GM23338 (cell line): Measurements from ENCODE around the gene SOWAHB.

Experiments
- CREB1 ChIP-seq: fragments of 250-450 bp; sonication (Bioruptor Pico); IDR thresholded peaks from 2 replicates; pipeline ENCODE4 v1.5.0; 2020; ENCODE audit warnings: low read depth, mild to moderate bottlenecking, moderate library complexity
- EZH2 ChIP-seq: fragments of 200-600 bp; sonication (generic); IDR thresholded peaks from one replicate; pipeline ENCODE4 v1.8.0; 2017; ENCODE audit warnings: antibody characterized with exemption, mild to moderate bottlenecking, low read depth; ENCODE audit not compliant: unreplicated experiment
- EZH2phosphoT487 ChIP-seq: fragments of 200-600 bp; sonication (generic); IDR thresholded peaks from one replicate; pipeline ENCODE4 v1.8.1; 2018; ENCODE audit warnings: antibody characterized with exemption; ENCODE audit not compliant: unreplicated experiment
- JUNB ChIP-seq: IDR thresholded peaks from one replicate; pipeline ENCODE4 v1.6.1; 2016; ENCODE audit warnings: antibody characterized with exemption; ENCODE audit not compliant: unreplicated experiment
- NANOG ChIP-seq: IDR thresholded peaks from 2 replicates; pipeline ENCODE4 v1.6.1; 2016; ENCODE audit warnings: antibody characterized with exemption, borderline replicate concordance
- POLR2AphosphoS5 ChIP-seq: IDR thresholded peaks from 2 replicates; pipeline ENCODE4 v1.6.1; 2016; ENCODE audit warnings: antibody characterized with exemption, low read depth
- ZNF114 ChIP-seq: fragments of 250-450 bp; sonication (Bioruptor Pico); IDR thresholded peaks from 2 replicates; pipeline ENCODE4 v1.5.0; 2020; ENCODE audit warnings: mild to moderate bottlenecking, moderate library complexity
- TF ChIP-seq, protein P1 (sequence below), 2 experiments: fragments of 200-600 bp in 1 of 2; sonication (generic) in 1 of 2; conservative IDR thresholded peaks; 2 replicates each; pipeline versions ENCODE4 v1.5.1 to v1.6.1; 2016 to 2017; ENCODE audit warnings: antibody characterized with exemption in 2 of 2, low read depth in 2 of 2, mild to moderate bottlenecking in 2 of 2, moderate library complexity in 1 of 2
- TF ChIP-seq, protein P2 (sequence below): IDR thresholded peaks from one replicate; pipeline ENCODE4 v1.6.1; 2018; ENCODE audit warnings: antibody characterized with exemption; ENCODE audit not compliant: unreplicated experiment

DNA sequence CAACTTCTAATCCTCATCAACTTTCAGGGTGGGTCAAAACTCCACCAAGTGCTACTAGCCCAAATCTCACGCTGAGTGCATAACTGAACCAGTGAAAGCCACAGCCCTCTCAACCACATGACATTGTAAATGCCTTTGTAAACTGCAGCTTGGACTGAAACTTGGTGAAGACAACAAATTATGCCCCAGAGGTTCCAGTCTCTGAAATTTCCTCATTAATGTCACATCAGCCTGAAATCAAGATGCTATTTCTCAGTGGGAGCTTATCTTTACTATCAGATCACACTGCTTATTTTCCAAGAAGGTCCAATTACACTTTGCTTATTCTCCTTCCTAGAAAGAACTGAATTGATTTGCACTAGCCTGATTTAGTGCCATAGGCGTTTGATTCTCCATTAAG, 46.6 kb downstream of the SOWAHB start:
- TF ChIP-seq, protein P1, sequence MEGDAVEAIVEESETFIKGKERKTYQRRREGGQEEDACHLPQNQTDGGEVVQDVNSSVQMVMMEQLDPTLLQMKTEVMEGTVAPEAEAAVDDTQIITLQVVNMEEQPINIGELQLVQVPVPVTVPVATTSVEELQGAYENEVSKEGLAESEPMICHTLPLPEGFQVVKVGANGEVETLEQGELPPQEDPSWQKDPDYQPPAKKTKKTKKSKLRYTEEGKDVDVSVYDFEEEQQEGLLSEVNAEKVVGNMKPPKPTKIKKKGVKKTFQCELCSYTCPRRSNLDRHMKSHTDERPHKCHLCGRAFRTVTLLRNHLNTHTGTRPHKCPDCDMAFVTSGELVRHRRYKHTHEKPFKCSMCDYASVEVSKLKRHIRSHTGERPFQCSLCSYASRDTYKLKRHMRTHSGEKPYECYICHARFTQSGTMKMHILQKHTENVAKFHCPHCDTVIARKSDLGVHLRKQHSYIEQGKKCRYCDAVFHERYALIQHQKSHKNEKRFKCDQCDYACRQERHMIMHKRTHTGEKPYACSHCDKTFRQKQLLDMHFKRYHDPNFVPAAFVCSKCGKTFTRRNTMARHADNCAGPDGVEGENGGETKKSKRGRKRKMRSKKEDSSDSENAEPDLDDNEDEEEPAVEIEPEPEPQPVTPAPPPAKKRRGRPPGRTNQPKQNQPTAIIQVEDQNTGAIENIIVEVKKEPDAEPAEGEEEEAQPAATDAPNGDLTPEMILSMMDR (conservative IDR thresholded peaks at IDR 0.05; ENCODE audit: low read depth in 2 of 2): no peak
- TF ChIP-seq, protein P2, sequence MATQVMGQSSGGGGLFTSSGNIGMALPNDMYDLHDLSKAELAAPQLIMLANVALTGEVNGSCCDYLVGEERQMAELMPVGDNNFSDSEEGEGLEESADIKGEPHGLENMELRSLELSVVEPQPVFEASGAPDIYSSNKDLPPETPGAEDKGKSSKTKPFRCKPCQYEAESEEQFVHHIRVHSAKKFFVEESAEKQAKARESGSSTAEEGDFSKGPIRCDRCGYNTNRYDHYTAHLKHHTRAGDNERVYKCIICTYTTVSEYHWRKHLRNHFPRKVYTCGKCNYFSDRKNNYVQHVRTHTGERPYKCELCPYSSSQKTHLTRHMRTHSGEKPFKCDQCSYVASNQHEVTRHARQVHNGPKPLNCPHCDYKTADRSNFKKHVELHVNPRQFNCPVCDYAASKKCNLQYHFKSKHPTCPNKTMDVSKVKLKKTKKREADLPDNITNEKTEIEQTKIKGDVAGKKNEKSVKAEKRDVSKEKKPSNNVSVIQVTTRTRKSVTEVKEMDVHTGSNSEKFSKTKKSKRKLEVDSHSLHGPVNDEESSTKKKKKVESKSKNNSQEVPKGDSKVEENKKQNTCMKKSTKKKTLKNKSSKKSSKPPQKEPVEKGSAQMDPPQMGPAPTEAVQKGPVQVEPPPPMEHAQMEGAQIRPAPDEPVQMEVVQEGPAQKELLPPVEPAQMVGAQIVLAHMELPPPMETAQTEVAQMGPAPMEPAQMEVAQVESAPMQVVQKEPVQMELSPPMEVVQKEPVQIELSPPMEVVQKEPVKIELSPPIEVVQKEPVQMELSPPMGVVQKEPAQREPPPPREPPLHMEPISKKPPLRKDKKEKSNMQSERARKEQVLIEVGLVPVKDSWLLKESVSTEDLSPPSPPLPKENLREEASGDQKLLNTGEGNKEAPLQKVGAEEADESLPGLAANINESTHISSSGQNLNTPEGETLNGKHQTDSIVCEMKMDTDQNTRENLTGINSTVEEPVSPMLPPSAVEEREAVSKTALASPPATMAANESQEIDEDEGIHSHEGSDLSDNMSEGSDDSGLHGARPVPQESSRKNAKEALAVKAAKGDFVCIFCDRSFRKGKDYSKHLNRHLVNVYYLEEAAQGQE: no peak
- TF ChIP-seq POLR2AphosphoS5: no peak
- TF ChIP-seq EZH2: no peak
- no peak for TF ChIP-seq EZH2phosphoT487
- TF ChIP-seq CREB1 (CRISPR knock-in tag): no peak
- TF ChIP-seq NANOG: no peak
- no peak for TF ChIP-seq JUNB
- no peak for TF ChIP-seq ZNF114 (CRISPR knock-in tag)
